Tibial artery (tissue), 4 donors: ENCODE data around the gene SEC61A1.

Experiments
- DNase-seq, 2 donors: peaks; one replicate each; pipeline ENCODE4 v3.0.0-alpha.2; 2019
- H3K27ac ChIP-seq, 2 donors: fragments of 200-600 bp; sonication (generic) in 1 of 2; 1 replicate in 1 of 2; 2 replicates in 1 of 2; pipeline ENCODE4 v1.5.1; 2018 to 2019; ENCODE audit warnings: mild to moderate bottlenecking in 1 of 2
- H3K27me3 ChIP-seq, 2 donors: fragments of 200-600 bp; sonication (generic) in 1 of 2; one replicate each; pipeline versions ENCODE4 v1.5.1 to v1.6.0; 2016 to 2019
- H3K36me3 ChIP-seq, 3 donors: fragments of 200-600 bp; sonication (generic) in 2 of 3; one replicate each; pipeline ENCODE4 v1.5.1; 2016 to 2019; ENCODE audit warnings: mild to moderate bottlenecking in 2 of 3
- H3K4me1 ChIP-seq, 4 donors: fragments of 200-600 bp; sonication (generic) in 2 of 4; 1 replicate in 3 of 4; 2 replicates in 1 of 4; pipeline ENCODE4 v1.5.1; 2016 to 2019
- H3K4me3 ChIP-seq, 2 donors: fragments of 200-600 bp; sonication (generic) in 1 of 2; 1 replicate in 1 of 2; 2 replicates in 1 of 2; pipeline ENCODE4 v1.5.1; 2018 to 2019; ENCODE audit warnings: mild to moderate bottlenecking in 2 of 2
- H3K9me3 ChIP-seq, 3 donors: fragments of 200-600 bp; sonication (generic) in 1 of 3; one replicate each; pipeline ENCODE4 v1.5.1; 2016 to 2019
- intact Hi-C: fragments of 100-400 bp; cut with DNase I; formaldehyde crosslinking; loops from one replicate; pipeline ENCODE4 v1.15.0; 2023; ENCODE audit warnings: low total_unique reads
- TF ChIP-seq, protein P1 (sequence below), 2 experiments: fragments of 200-600 bp in 1 of 2; fragments of 450-650 bp in 1 of 2; IDR thresholded peaks; one replicate each; pipeline ENCODE4 v1.5.1; 2017 to 2019; ENCODE audit warnings: antibody characterized with exemption in 2 of 2, mild to moderate bottlenecking in 1 of 2, moderate library complexity in 1 of 2

The SEC61A1 gene

DNA sequence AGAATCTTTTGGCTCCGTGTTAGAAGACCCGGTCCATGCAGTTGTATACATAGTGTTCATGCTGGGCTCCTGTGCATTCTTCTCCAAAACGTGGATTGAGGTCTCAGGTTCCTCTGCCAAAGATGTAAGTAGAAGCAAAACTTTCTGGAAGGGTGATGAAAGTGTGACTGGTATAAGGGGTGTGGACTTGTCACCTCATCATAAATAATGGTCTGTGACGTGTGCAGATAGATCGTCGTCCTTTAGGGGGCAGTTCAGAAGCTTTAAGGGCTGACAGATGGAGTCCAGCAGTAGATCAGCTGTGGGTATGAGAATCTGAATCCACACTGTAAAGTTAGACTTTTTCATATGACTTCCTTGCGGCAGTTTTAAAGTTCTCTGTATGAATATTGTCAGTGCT lies 15.3 kb downstream of the SEC61A1 start:
- no peaks in the 10 kb centered on the region for H3K4me1 ChIP-seq
- intact Hi-C loops = no loop called here
- DNase-seq = no peak
- H3K4me3 ChIP-seq = no peak overlapping the region
- no peaks in the 10 kb centered on the region for H3K27me3 ChIP-seq
- peaks cover 88 to 99% (median 98%) of the 10 kb centered on the region in 3 donors for H3K36me3 ChIP-seq
- TF ChIP-seq, protein P1, sequence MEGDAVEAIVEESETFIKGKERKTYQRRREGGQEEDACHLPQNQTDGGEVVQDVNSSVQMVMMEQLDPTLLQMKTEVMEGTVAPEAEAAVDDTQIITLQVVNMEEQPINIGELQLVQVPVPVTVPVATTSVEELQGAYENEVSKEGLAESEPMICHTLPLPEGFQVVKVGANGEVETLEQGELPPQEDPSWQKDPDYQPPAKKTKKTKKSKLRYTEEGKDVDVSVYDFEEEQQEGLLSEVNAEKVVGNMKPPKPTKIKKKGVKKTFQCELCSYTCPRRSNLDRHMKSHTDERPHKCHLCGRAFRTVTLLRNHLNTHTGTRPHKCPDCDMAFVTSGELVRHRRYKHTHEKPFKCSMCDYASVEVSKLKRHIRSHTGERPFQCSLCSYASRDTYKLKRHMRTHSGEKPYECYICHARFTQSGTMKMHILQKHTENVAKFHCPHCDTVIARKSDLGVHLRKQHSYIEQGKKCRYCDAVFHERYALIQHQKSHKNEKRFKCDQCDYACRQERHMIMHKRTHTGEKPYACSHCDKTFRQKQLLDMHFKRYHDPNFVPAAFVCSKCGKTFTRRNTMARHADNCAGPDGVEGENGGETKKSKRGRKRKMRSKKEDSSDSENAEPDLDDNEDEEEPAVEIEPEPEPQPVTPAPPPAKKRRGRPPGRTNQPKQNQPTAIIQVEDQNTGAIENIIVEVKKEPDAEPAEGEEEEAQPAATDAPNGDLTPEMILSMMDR (IDR thresholded peaks at IDR 0.05) = no peak
- H3K9me3 ChIP-seq = no peaks in the 10 kb centered on the region
- H3K27ac ChIP-seq = no peak overlapping the region

DNA sequence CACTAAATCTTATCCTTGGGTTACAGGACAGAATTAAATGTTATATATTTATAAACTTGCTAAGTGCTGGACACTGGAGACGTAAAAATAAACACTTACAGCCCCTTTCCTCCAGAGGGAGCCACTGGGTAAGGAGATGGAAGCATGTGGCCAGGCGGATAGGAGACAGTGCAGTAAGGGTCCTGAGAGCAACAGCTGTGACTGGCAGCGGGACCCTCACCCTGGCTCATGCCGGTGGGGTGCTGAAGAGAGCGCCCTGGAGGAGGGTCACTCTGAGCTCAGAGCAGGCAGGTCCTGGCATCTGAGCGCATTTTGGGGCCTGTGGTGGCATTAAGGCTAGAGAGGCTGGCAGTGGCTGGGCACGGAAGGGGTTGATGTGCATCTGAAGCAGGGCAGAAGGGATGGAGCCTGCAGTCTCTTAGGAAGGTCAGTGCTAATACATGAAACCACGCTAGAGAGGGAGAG lies 16.0 kb downstream of the SEC61A1 start:
- TF ChIP-seq, protein P1 (IDR thresholded peaks at IDR 0.05) = peak in 1 of 2 experiments; percentile 47
- intact Hi-C loops = no loop called here
- no peak for DNase-seq
- H3K36me3 ChIP-seq = peaks cover 81 to 99% (median 91%) of the 10 kb centered on the region in 3 donors
- no peak overlapping the region for H3K4me3 ChIP-seq
- no peak overlapping the region for H3K27ac ChIP-seq
- H3K27me3 ChIP-seq = no peaks in the 10 kb centered on the region
- H3K4me1 ChIP-seq = peaks cover 0 to under 1% (median 0%) of the 10 kb centered on the region in 4 donors
- H3K9me3 ChIP-seq = no peaks in the 10 kb centered on the region

DNA sequence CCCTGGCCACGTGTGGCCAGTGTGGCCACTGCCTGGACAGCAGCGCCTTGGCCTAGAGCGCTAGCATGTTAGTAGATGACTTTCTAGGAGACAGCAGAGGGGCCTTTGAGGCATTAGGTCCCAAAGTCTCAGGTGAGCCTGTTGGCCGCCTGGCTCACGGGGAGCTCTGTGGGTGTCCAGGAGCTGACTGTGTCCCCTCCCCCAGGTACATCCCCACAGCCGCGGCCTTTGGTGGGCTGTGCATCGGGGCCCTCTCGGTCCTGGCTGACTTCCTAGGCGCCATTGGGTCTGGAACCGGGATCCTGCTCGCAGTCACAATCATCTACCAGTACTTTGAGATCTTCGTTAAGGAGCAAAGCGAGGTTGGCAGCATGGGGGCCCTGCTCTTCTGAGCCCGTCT lies 17.0 kb downstream of the SEC61A1 start:
- Histone ChIP-seq H3K27ac (no peak overlapping the region), H3K4me1 (peaks cover 0 to 4% (median 0%) of the 10 kb centered on the region in 4 donors), H3K27me3 (no peaks in the 10 kb centered on the region), H3K36me3 (peaks cover 70 to 92% (median 80%) of the 10 kb centered on the region in 3 donors), H3K4me3 (no peak overlapping the region), H3K9me3 (no peaks in the 10 kb centered on the region)
- no peak for DNase-seq
- TF ChIP-seq, protein P1 (IDR thresholded peaks at IDR 0.05) = no peak
- intact Hi-C loops = no loop called here

DNA sequence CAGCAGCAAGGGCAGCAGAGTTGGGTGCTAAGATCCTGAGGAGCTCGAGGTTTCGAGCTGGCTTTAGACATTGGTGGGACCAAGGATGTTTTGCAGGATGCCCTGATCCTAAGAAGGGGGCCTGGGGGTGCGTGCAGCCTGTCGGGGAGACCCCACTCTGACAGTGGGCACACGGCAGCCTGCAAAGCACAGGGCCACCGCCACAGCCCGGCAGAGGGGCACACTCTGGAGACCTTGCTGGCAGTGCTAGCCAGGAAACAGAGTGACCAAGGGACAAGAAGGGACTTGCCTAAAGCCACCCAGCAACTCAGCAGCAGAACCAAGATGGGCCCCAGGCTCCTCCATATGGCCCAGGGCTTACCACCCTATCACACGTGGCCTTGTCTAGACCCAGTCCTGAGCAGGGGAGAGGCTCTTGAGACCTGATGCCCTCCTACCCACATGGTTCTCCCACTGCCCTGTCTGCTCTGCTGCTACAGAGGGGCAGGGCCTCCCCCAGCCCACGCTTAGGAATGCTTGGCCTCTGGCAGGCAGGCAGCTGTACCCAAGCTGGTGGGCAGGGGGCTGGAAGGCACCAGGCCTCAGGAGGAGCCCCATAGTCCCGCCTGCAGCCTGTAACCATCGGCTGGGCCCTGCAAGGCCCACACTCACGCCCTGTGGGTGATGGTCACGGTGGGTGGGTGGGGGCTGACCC lies 18.8 kb downstream of the SEC61A1 start:
- peaks cover 52 to 74% (median 62%) of the 10 kb centered on the region in 3 donors for H3K36me3 ChIP-seq
- no peaks in the 10 kb centered on the region for H3K9me3 ChIP-seq
- DNase-seq = no peak
- peaks cover 0 to 13% (median 9%) of the 10 kb centered on the region in 4 donors for H3K4me1 ChIP-seq
- no peaks in the 10 kb centered on the region for H3K27me3 ChIP-seq
- TF ChIP-seq, protein P1 (IDR thresholded peaks at IDR 0.05) = no peak
- H3K27ac ChIP-seq = no peak overlapping the region
- no peak overlapping the region for H3K4me3 ChIP-seq
- intact Hi-C loops = loop anchor here (10.0 kb wide), 3 partner anchors 54 to 534 kb away; partner anchors contain the start of gene RUVBL1

DNA sequence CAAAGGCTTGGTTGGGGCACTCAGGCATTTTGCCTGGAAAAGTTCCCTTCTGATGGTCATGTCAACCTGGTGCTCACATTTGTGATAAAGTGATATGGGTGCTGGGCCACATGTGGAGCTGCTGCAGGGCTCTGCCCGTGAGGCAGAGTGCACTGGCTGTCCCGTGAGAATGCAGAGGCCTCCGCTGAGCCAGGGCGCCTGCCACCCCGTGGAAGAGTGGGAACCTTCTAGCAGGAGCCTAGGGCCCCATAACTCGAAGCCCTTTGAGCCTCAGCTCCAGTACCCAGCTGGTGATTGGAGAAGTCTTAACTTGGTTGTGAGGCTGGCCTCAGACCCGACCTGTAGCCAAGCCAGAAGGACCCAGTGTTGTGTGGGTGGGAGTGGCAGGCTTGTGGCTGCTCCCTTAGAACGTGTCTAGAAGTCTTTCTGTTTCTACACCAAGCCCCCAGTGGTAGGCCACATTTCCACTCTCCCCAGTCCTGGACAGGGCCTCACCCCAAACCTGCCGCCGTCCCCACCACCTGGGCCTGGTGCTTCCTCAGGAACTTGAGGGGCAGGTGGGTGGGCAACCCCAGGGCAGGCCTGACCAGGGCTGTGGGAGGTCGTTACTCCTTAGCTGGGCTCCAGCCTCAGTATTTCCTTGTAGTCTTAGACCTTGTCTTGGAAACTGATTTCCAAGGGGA lies 19.7 kb downstream of the SEC61A1 start:
- no peak for DNase-seq
- TF ChIP-seq, protein P1 (IDR thresholded peaks at IDR 0.05) = no peak

More for the DNA sequence above, 19.7 kb downstream of the SEC61A1 start:
- Histone ChIP-seq H3K9me3 (no peaks in the 10 kb centered on the region), H3K4me3 (no peak overlapping the region), H3K27me3 (no peaks in the 10 kb centered on the region), H3K36me3 (peaks cover 44 to 65% (median 53%) of the 10 kb centered on the region in 3 donors), H3K4me1 (peaks cover 0 to 20% (median 16%) of the 10 kb centered on the region in 4 donors), H3K27ac (no peak overlapping the region)
- intact Hi-C loops = loop anchor here (10.0 kb wide), 3 partner anchors 53 to 533 kb away; partner anchors contain the start of gene RUVBL1
